Stimulated activated CD4-positive, alpha-beta T cell treated with anti-CD3 and anti-CD28 coated beads, Interleukin-15, amount 100 ng/mL, for 1 hour (primary cell): ENCODE data around the gene IL1RAPL1.

Experiments used
- DNase-seq, 2 donors: peaks; one replicate each; pipeline ENCODE4 v3.0.0-alpha.2; 2020; ENCODE audit warnings: low read depth in 1 of 2, low spot score in 1 of 2

Gene IL1RAPL1

GRCh38 chrX:29627833-29628232 is 1040.6 kb downstream of the IL1RAPL1 start:
- no peak for DNase-seq

- no peak for DNase-seq
Measured at GRCh38 chrX:29634516-29634915, 1047.3 kb downstream of the IL1RAPL1 start.

GRCh38 chrX:29636331-29636730 is 1049.1 kb downstream of the IL1RAPL1 start:
- no peak for DNase-seq

- DNase-seq = no peak
Measured at GRCh38 chrX:29640106-29640505, 1052.9 kb downstream of the IL1RAPL1 start.

GRCh38 chrX:29641461-29641860 is 1054.2 kb downstream of the IL1RAPL1 start:
- no peak for DNase-seq

- no peak for DNase-seq
Measured at GRCh38 chrX:29643181-29643580, 1055.9 kb downstream of the IL1RAPL1 start.

GRCh38 chrX:29648161-29648560 is 1060.9 kb downstream of the IL1RAPL1 start:
- no peak for DNase-seq

- DNase-seq = no peak
Measured at GRCh38 chrX:29652484-29652883, 1065.2 kb downstream of the IL1RAPL1 start.

GRCh38 chrX:29653721-29654120 is 1066.5 kb downstream of the IL1RAPL1 start:
- DNase-seq = no peak

- DNase-seq = no peak
Measured at GRCh38 chrX:29659911-29660310, 1072.7 kb downstream of the IL1RAPL1 start.

GRCh38 chrX:29661290-29661689 is 1074.0 kb downstream of the IL1RAPL1 start:
- no peak for DNase-seq

- DNase-seq = no peak
Measured at GRCh38 chrX:29662101-29662500, 1074.9 kb downstream of the IL1RAPL1 start.

GRCh38 chrX:29662759-29663503 is 1075.7 kb downstream of the IL1RAPL1 start:
- DNase-seq = no peak

- no peak for DNase-seq
Measured at GRCh38 chrX:29665532-29665931, 1078.3 kb downstream of the IL1RAPL1 start.

- DNase-seq = no peak
Measured at GRCh38 chrX:29666366-29666765, 1079.1 kb downstream of the IL1RAPL1 start.

GRCh38 chrX:29671421-29671820 is 1084.2 kb downstream of the IL1RAPL1 start:
- DNase-seq = no peak

GRCh38 chrX:29687687-29688086 is 1100.4 kb downstream of the IL1RAPL1 start:
- no peak for DNase-seq

GRCh38 chrX:29690061-29690460 is 1102.8 kb downstream of the IL1RAPL1 start:
- no peak for DNase-seq

- DNase-seq = no peak
Measured at GRCh38 chrX:29691044-29691443, 1103.8 kb downstream of the IL1RAPL1 start.

GRCh38 chrX:29693912-29694311 is 1106.7 kb downstream of the IL1RAPL1 start:
- no peak for DNase-seq

GRCh38 chrX:29699239-29699638 is 1112.0 kb downstream of the IL1RAPL1 start:
- DNase-seq = no peak

GRCh38 chrX:29707088-29707487 is 1119.8 kb downstream of the IL1RAPL1 start:
- no peak for DNase-seq

- no peak for DNase-seq
Measured at GRCh38 chrX:29721152-29721551, 1133.9 kb downstream of the IL1RAPL1 start.
